ENCODE results near the gene RAD51B.

The RAD51B gene

GRCh38 chr14:68444449-68445168, 625.0 kb downstream of the RAD51B start:
- DNase-seq (ENCODE audit: low read depth), result peak; percentile 49

GRCh38 chr14:68446243-68447040, 626.9 kb downstream of the RAD51B start:
- no peak for DNase-seq (ENCODE audit: low read depth)

GRCh38 chr14:68447581-68448251, 628.1 kb downstream of the RAD51B start:
- DNase-seq (ENCODE audit: low read depth), result no peak

GRCh38 chr14:68448252-68448902, 628.8 kb downstream of the RAD51B start:
- no peak for DNase-seq (ENCODE audit: low read depth)

- no peak for DNase-seq (ENCODE audit: low read depth)
These were observed 630.1 kb downstream of the RAD51B start for GRCh38 chr14:68449561-68450181.

- no peak for DNase-seq (ENCODE audit: low read depth)
These were observed 631.0 kb downstream of the RAD51B start for GRCh38 chr14:68450391-68451120.

- DNase-seq (ENCODE audit: low read depth), result no peak
These were observed 632.3 kb downstream of the RAD51B start for GRCh38 chr14:68451696-68452373.

GRCh38 chr14:68458253-68458652, 638.7 kb downstream of the RAD51B start:
- DNase-seq (ENCODE audit: low read depth), result no peak

GRCh38 chr14:68458840-68459469, 639.4 kb downstream of the RAD51B start:
- DNase-seq (ENCODE audit: low read depth), result peak; percentile 66

- no peak for DNase-seq (ENCODE audit: low read depth)
These were observed 640.0 kb downstream of the RAD51B start for GRCh38 chr14:68459480-68460136.

GRCh38 chr14:68460541-68460940, 641.0 kb downstream of the RAD51B start:
- DNase-seq (ENCODE audit: low read depth), result no peak

GRCh38 chr14:68461086-68461485, 641.5 kb downstream of the RAD51B start:
- no peak for DNase-seq (ENCODE audit: low read depth)

- DNase-seq (ENCODE audit: low read depth), result no peak
These were observed 643.1 kb downstream of the RAD51B start for GRCh38 chr14:68462683-68463082.

- DNase-seq (ENCODE audit: low read depth), result no peak
These were observed 643.7 kb downstream of the RAD51B start for GRCh38 chr14:68463299-68463698.

- no peak for DNase-seq (ENCODE audit: low read depth)
These were observed 644.3 kb downstream of the RAD51B start for GRCh38 chr14:68463705-68464374.

GRCh38 chr14:68464711-68465110, 645.1 kb downstream of the RAD51B start:
- DNase-seq (ENCODE audit: low read depth), result no peak

GRCh38 chr14:68466491-68466977, 647.0 kb downstream of the RAD51B start:
- DNase-seq (ENCODE audit: low read depth), result peak; percentile 87

- DNase-seq (ENCODE audit: low read depth), result no peak
These were observed 647.8 kb downstream of the RAD51B start for GRCh38 chr14:68467425-68467824.
